GM23248 (cell line): ENCODE results near the gene VIPR2. TPM values are rescaled to one million over a fixed set of nuclear protein-coding genes. Genes with fewer than 3 reads are reported as not detected.

Experiments used
- DNase-seq: peaks from one replicate; pipeline ENCODE4 v3.0.0-alpha.2; 2015
- H2AFZ ChIP-seq: fragments of 200-600 bp; sonication (generic); 2 replicates; pipeline ENCODE4 v1.6.1; 2016; ENCODE audit warnings: antibody characterized with exemption
- H3F3A ChIP-seq: fragments of 200-600 bp; sonication (generic); 2 replicates; pipeline ENCODE4 v1.6.1; 2016; ENCODE audit warnings: mild to moderate bottlenecking, antibody characterized with exemption, mixed run types; ENCODE audit not compliant: insufficient read depth
- H3K27ac ChIP-seq: fragments of 200-600 bp; sonication (generic); 2 replicates; pipeline ENCODE4 v1.5.1; 2016; ENCODE audit warnings: mild to moderate bottlenecking
- H3K27me3 ChIP-seq: fragments of 200-600 bp; sonication (generic); replicated peaks from 2 replicates; pipeline ENCODE4 v1.6.1; 2016; ENCODE audit warnings: mild to moderate bottlenecking; ENCODE audit not compliant: insufficient read depth
- H3K36me3 ChIP-seq: fragments of 200-600 bp; sonication (generic); 2 replicates; pipeline ENCODE4 v1.6.1; 2016; ENCODE audit warnings: low read depth, mild to moderate bottlenecking
- H3K4me1 ChIP-seq: fragments of 200-600 bp; sonication (generic); 2 replicates; pipeline ENCODE4 v1.6.1; 2016; ENCODE audit warnings: mild to moderate bottlenecking; ENCODE audit not compliant: insufficient read depth
- H3K4me2 ChIP-seq: fragments of 200-600 bp; sonication (generic); one replicate; pipeline ENCODE4 v1.6.1; 2016; ENCODE audit warnings: mild to moderate bottlenecking; ENCODE audit not compliant: unreplicated experiment
- H3K4me3 ChIP-seq: fragments of 200-600 bp; sonication (generic); 2 replicates; pipeline ENCODE4 v1.5.1; 2016; ENCODE audit warnings: mild to moderate bottlenecking
- H3K79me2 ChIP-seq: fragments of 200-600 bp; sonication (generic); 2 replicates; pipeline ENCODE4 v1.6.1; 2016; ENCODE audit warnings: mild to moderate bottlenecking; ENCODE audit not compliant: insufficient read depth
- H3K9ac ChIP-seq: fragments of 200-600 bp; sonication (generic); 2 replicates; pipeline ENCODE4 v1.6.1; 2016; ENCODE audit warnings: mild to moderate bottlenecking
- H3K9me2 ChIP-seq: fragments of 200-600 bp; sonication (generic); 2 replicates; pipeline ENCODE4 v1.6.1; 2016; ENCODE audit warnings: mixed run types, mild to moderate bottlenecking, moderate library complexity; ENCODE audit not compliant: insufficient read depth
- H3K9me3 ChIP-seq: fragments of 200-600 bp; sonication (generic); one replicate; pipeline ENCODE4 v1.6.1; 2017; ENCODE audit warnings: low read depth
- H4K20me1 ChIP-seq: fragments of 200-600 bp; sonication (generic); 2 replicates; pipeline ENCODE4 v1.6.0; 2016; ENCODE audit not compliant: insufficient read depth
- EZH2 ChIP-seq: fragments of 200-600 bp; sonication (generic); IDR thresholded peaks from 2 replicates; pipeline ENCODE4 v1.6.1; 2018; ENCODE audit warnings: antibody characterized with exemption, mild to moderate bottlenecking; ENCODE audit not compliant: insufficient read depth, poor library complexity, severe bottlenecking
- EZH2phosphoT487 ChIP-seq: fragments of 200-600 bp; sonication (generic); IDR thresholded peaks from 2 replicates; pipeline ENCODE4 v1.6.1; 2018; ENCODE audit warnings: antibody characterized with exemption, moderate library complexity, mild to moderate bottlenecking, low read depth; ENCODE audit not compliant: insufficient read depth
- WGBS, 2 experiments: methylation state at CpG; one replicate each; pipeline ENCODE4 v1.1.6; 2015 to 2017; ENCODE audit warnings: low lambda C conversion rate in 2 of 2, low coverage in 1 of 2; ENCODE audit errors: missing lambda C conversion rate in 2 of 2; 5-methylcytosine and 5-hydroxymethylcytosine counted together
- in situ Hi-C: fragments of 300-500 bp; cut with MboI; formaldehyde crosslinking; loops from 2 replicates; pipeline ENCODE4 v1.15.0; 2020
- polyA plus RNA-seq: library from polyadenylated mRNA; unstranded; fragments of >200 nt; fragmentation: Nextera tagmentation; extraction: Ambion mirVana; gene quantifications from 2 replicates; pipeline ENCODE4 v1.2.1, GENCODE V29; 2016
- total RNA-seq: library from RNA; depleted of rRNA; stranded (reverse); fragments of >200 nt; shearing (Covaris generic); gene quantifications from 2 replicates; pipeline ENCODE4 v1.2.3, GENCODE V29; 2014

The VIPR2 gene
- total and polyA plus RNA-seq, 2 experiments from 2014 or later: not detected

- H3K27me3 ChIP-seq: no peaks in the 10 kb centered on the region
- H3K79me2 ChIP-seq: no peaks in the 10 kb centered on the region
- no peak overlapping the region for H3K27ac ChIP-seq
- in situ Hi-C loops: no loop called here
- H3K4me2 ChIP-seq: no peak overlapping the region
- no peak for DNase-seq
- no peaks in the 10 kb centered on the region for H3K4me1 ChIP-seq
- no peaks in the 10 kb centered on the region for H3K9me3 ChIP-seq
- H2AFZ ChIP-seq: no peak overlapping the region
- H3F3A ChIP-seq: no peaks in the 10 kb centered on the region
- no peaks in the 10 kb centered on the region for H3K36me3 ChIP-seq
- no peaks in the 10 kb centered on the region for H3K9me2 ChIP-seq
- no peak overlapping the region for H3K4me3 ChIP-seq
- TF ChIP-seq EZH2phosphoT487 (no peak), EZH2 (no peak)
- WGBS, 2 experiments: 23 to 25% methylated on average over 8 of the region's 8 CpGs
- no peak overlapping the region for H3K9ac ChIP-seq
- H4K20me1 ChIP-seq: no peaks in the 10 kb centered on the region
Observed at GRCh38 chr7:159113056-159113455, 31.6 kb downstream of the VIPR2 start.

- no peaks in the 10 kb centered on the region for H3K27me3 ChIP-seq
- 39 to 44% methylated on average over 42 to 48 of the region's 48 CpGs for WGBS, 2 experiments
- H3K27ac ChIP-seq: no peak overlapping the region
- no peaks in the 10 kb centered on the region for H3K4me1 ChIP-seq
- no peak overlapping the region for H2AFZ ChIP-seq
- no peaks in the 10 kb centered on the region for H3K9me2 ChIP-seq
- H4K20me1 ChIP-seq: no peaks in the 10 kb centered on the region
- no peak for TF ChIP-seq EZH2
- TF ChIP-seq EZH2phosphoT487: no peak
- no peak overlapping the region for H3K9ac ChIP-seq
- no peak overlapping the region for H3K4me2 ChIP-seq
- H3F3A ChIP-seq: no peaks in the 10 kb centered on the region
- H3K79me2 ChIP-seq: no peaks in the 10 kb centered on the region
- no peak for DNase-seq
- no peak overlapping the region for H3K4me3 ChIP-seq
- H3K9me3 ChIP-seq: no peaks in the 10 kb centered on the region
- no peaks in the 10 kb centered on the region for H3K36me3 ChIP-seq
- in situ Hi-C loops: no loop called here
Observed at GRCh38 chr7:159112136-159113011, 32.3 kb downstream of the VIPR2 start.

GRCh38 chr7:159109653-159110035 is 35.0 kb downstream of the VIPR2 start:
- Histone ChIP-seq H3K9ac (no peak overlapping the region), H2AFZ (no peak overlapping the region), H3K9me2 (no peaks in the 10 kb centered on the region), H3F3A (no peaks in the 10 kb centered on the region), H3K9me3 (no peaks in the 10 kb centered on the region), H3K4me3 (no peak overlapping the region), H3K27me3 (no peaks in the 10 kb centered on the region), H4K20me1 (no peaks in the 10 kb centered on the region), H3K27ac (no peak overlapping the region), H3K79me2 (no peaks in the 10 kb centered on the region), H3K4me1 (no peaks in the 10 kb centered on the region), H3K4me2 (no peak overlapping the region), H3K36me3 (no peaks in the 10 kb centered on the region)
- TF ChIP-seq EZH2 (no peak), EZH2phosphoT487 (no peak)
- in situ Hi-C loops: no loop called here
- 44 to 45% methylated on average over 7 to 10 of the region's 10 CpGs for WGBS, 2 experiments
- DNase-seq: no peak

GRCh38 chr7:159108941-159109652 is 35.6 kb downstream of the VIPR2 start:
- Histone ChIP-seq H3K9me3 (no peaks in the 10 kb centered on the region), H3F3A (no peaks in the 10 kb centered on the region), H3K27ac (no peak overlapping the region), H3K9me2 (no peaks in the 10 kb centered on the region), H4K20me1 (no peaks in the 10 kb centered on the region), H3K27me3 (no peaks in the 10 kb centered on the region), H3K9ac (no peak overlapping the region), H3K4me1 (no peaks in the 10 kb centered on the region), H3K4me2 (no peak overlapping the region), H3K36me3 (no peaks in the 10 kb centered on the region), H3K4me3 (no peak overlapping the region), H2AFZ (no peak overlapping the region), H3K79me2 (no peaks in the 10 kb centered on the region)
- WGBS, 2 experiments: 15 to 16% methylated on average over 9 of the region's 9 CpGs
- TF ChIP-seq EZH2phosphoT487 (no peak), EZH2 (no peak)
- in situ Hi-C loops: no loop called here
- DNase-seq: no peak
